IMR-90 (cell line): ENCODE measurements around the gene NPHP4. TPM values are rescaled to one million over a fixed set of nuclear protein-coding genes. Genes with fewer than 3 reads are reported as not detected.

Experiments
- ATAC-seq: fragments of 200-7000 bp; cut with Tn5 transposase; 2 replicates; pipeline ENCODE4 v1.9.1; 2020; ENCODE audit warnings: low read depth, mild to moderate bottlenecking, moderate library complexity
- BruUV-seq: library from RNA; stranded (reverse); fragments of 400-500 nt; replicated peaks from 2 replicates; lab custom pipeline; 2021; lab: Mats Ljungman, UMichigan
- CTCF ChIA-PET: fragments of 300-600 bp; formaldehyde crosslinking; extraction: SDS; loops from one replicate; lab custom pipeline; 2021; ENCODE audit warnings: antibody characterized with exemption; lab: Yijun Ruan, JAX
- POLR2A ChIA-PET: fragments of 300-600 bp; sonication (Branson Sonifier 250); formaldehyde crosslinking; loops from one replicate; lab custom pipeline; 2022; ENCODE audit warnings: antibody characterized with exemption; ENCODE audit not compliant: unreplicated experiment; lab: Charles Lee
- DNase-seq: peaks from one replicate; pipeline ENCODE4 v3.0.0; 2013
- H2AFZ ChIP-seq: replicated peaks from 2 replicates; pipeline ENCODE3; 2013; ENCODE audit warnings: low read length, mild to moderate bottlenecking; ENCODE audit not compliant: poor library complexity
- H2AK5ac ChIP-seq: 2 replicates; pipeline ENCODE4 v1.6.1; 2013; ENCODE audit warnings: low read depth, low read length, inconsistent platforms
- H2AK9ac ChIP-seq: replicated peaks from 2 replicates; pipeline ENCODE3; 2013; ENCODE audit warnings: mild to moderate bottlenecking, low read depth, low read length, moderate library complexity; ENCODE audit not compliant: poor library complexity
- H2BK120ac ChIP-seq: 2 replicates; pipeline ENCODE4 v1.6.1; 2013; ENCODE audit warnings: low read depth, low read length, inconsistent platforms
- H2BK15ac ChIP-seq: 3 replicates; pipeline ENCODE4 v1.6.1; 2013; ENCODE audit warnings: low read depth, low read length, inconsistent platforms
- H2BK20ac ChIP-seq: 2 replicates; pipeline ENCODE4 v1.6.1; 2013; ENCODE audit warnings: low read depth, mild to moderate bottlenecking, inconsistent platforms, low read length, moderate library complexity
- H2BK5ac ChIP-seq: 2 replicates; pipeline ENCODE4 v1.6.1; 2013; ENCODE audit warnings: mild to moderate bottlenecking, low read depth, low read length, inconsistent platforms; ENCODE audit not compliant: poor library complexity, severe bottlenecking
- H3K14ac ChIP-seq: replicated peaks from 2 replicates; pipeline ENCODE4 v1.6.1; 2013; ENCODE audit warnings: low read depth, low read length, inconsistent platforms
- H3K18ac ChIP-seq: 2 replicates; pipeline ENCODE4 v1.6.1; 2013; ENCODE audit warnings: low read depth, low read length, control low read depth
- H3K23ac ChIP-seq: 2 replicates; pipeline ENCODE4 v1.6.1; 2013; ENCODE audit warnings: low read depth, low read length, inconsistent platforms
- H3K27ac ChIP-seq: 2 replicates; pipeline ENCODE4 v1.5.1; 2013; ENCODE audit warnings: mild to moderate bottlenecking, control low read depth, low read length; ENCODE audit not compliant: insufficient read depth
- H3K27me3 ChIP-seq: 2 replicates; pipeline ENCODE4 v1.6.1; 2013; ENCODE audit warnings: low read length; ENCODE audit not compliant: control insufficient read depth, insufficient read depth
- H3K36me3 ChIP-seq: 2 replicates; pipeline ENCODE4 v1.6.1; 2013; ENCODE audit warnings: low read length, mixed read lengths; ENCODE audit not compliant: control insufficient read depth, insufficient read depth
- H3K4ac ChIP-seq: 2 replicates; pipeline ENCODE4 v1.6.1; 2013; ENCODE audit warnings: low read depth, low read length, inconsistent platforms
- H3K4me1 ChIP-seq: 2 replicates; pipeline ENCODE4 v1.6.1; 2013; ENCODE audit warnings: low read length, mixed read lengths; ENCODE audit not compliant: control insufficient read depth, insufficient read depth
- H3K4me2 ChIP-seq: 2 replicates; pipeline ENCODE4 v1.6.1; 2013; ENCODE audit warnings: low read depth, mild to moderate bottlenecking, control low read depth, low read length, moderate library complexity
- H3K4me3 ChIP-seq: 2 replicates; pipeline ENCODE4 v1.5.1; 2013; ENCODE audit warnings: low read depth, mild to moderate bottlenecking, control low read depth, low read length, moderate library complexity; ENCODE audit not compliant: insufficient read depth
- H3K56ac ChIP-seq: 2 replicates; pipeline ENCODE4 v1.6.1; 2013; ENCODE audit warnings: low read length, inconsistent platforms; ENCODE audit not compliant: insufficient read depth; ENCODE audit errors: extremely low read depth
- H3K79me1 ChIP-seq, 2 experiments: 2 replicates each; pipeline ENCODE4 v1.6.1; 2013; ENCODE audit warnings: low read length in 2 of 2, inconsistent platforms in 1 of 2, low read depth in 1 of 2
- H3K9ac ChIP-seq: 2 replicates; pipeline ENCODE4 v1.6.1; 2013; ENCODE audit warnings: low read depth, low read length, control low read depth
- H3K9me1 ChIP-seq: 2 replicates; pipeline ENCODE4 v1.6.1; 2013; ENCODE audit warnings: low read length, inconsistent platforms; ENCODE audit not compliant: insufficient read depth
- H3K9me3 ChIP-seq: 2 replicates; pipeline ENCODE4 v1.6.1; 2013; ENCODE audit warnings: low read length; ENCODE audit not compliant: control insufficient read depth, insufficient read depth
- H4K20me1 ChIP-seq: 2 replicates; pipeline ENCODE4 v1.6.1; 2013; ENCODE audit warnings: low read length, inconsistent platforms; ENCODE audit not compliant: insufficient read depth
- H4K5ac ChIP-seq: 2 replicates; pipeline ENCODE4 v1.6.1; 2013; ENCODE audit warnings: mild to moderate bottlenecking, low read depth, low read length, control low read depth
- H4K8ac ChIP-seq, 2 experiments: 2 replicates each; pipeline ENCODE4 v1.6.1; 2013; ENCODE audit warnings: low read depth in 2 of 2, low read length in 2 of 2, control low read depth in 1 of 2, inconsistent platforms in 1 of 2
- H4K91ac ChIP-seq: 2 replicates; pipeline ENCODE4 v1.6.1; 2013; ENCODE audit warnings: low read depth, low read length, inconsistent platforms; ENCODE audit not compliant: insufficient read depth
- BHLHE40 ChIP-seq: fragments of 150-350 bp; IDR thresholded peaks from 2 replicates; pipeline ENCODE4 v1.6.1; 2016; ENCODE audit warnings: mild to moderate bottlenecking, low read depth, low read length
- CEBPB ChIP-seq: IDR thresholded peaks from 2 replicates; pipeline ENCODE4 v1.6.1; 2012; ENCODE audit warnings: low read depth, low read length, improper control_type of control experiment
- CHD1 ChIP-seq: IDR thresholded peaks from 2 replicates; pipeline ENCODE4 v1.6.1; 2012; ENCODE audit warnings: low read depth, low read length, improper control_type of control experiment
- FOS ChIP-seq: fragments of 150-350 bp; IDR thresholded peaks from 2 replicates; pipeline ENCODE4 v1.6.1; 2016; ENCODE audit warnings: low read depth, low read length
- MAZ ChIP-seq: IDR thresholded peaks from 2 replicates; pipeline ENCODE4 v1.6.1; 2012; ENCODE audit warnings: low read depth, mild to moderate bottlenecking, low read length, improper control_type of control experiment, moderate library complexity, borderline replicate concordance
- MXI1 ChIP-seq: IDR thresholded peaks from 2 replicates; pipeline ENCODE4 v1.6.1; 2012; ENCODE audit warnings: low read depth, mild to moderate bottlenecking, low read length, moderate library complexity, borderline replicate concordance
- NFE2L2 ChIP-seq: fragments of 150-350 bp; IDR thresholded peaks from 2 replicates; pipeline ENCODE4 v1.6.1; 2016; ENCODE audit warnings: low read depth, mild to moderate bottlenecking, low read length
- POLR2A ChIP-seq: IDR thresholded peaks from 2 replicates; pipeline ENCODE4 v1.6.1; 2012; ENCODE audit warnings: mild to moderate bottlenecking, low read depth, low read length
- RAD21 ChIP-seq: IDR thresholded peaks from 2 replicates; pipeline ENCODE4 v1.6.1; 2012; ENCODE audit warnings: low read length, improper control_type of control experiment
- RCOR1 ChIP-seq: IDR thresholded peaks from 2 replicates; pipeline ENCODE4 v1.6.1; 2012; ENCODE audit warnings: mild to moderate bottlenecking, low read length, improper control_type of control experiment; ENCODE audit not compliant: insufficient replicate concordance
- RFX5 ChIP-seq: IDR thresholded peaks from 2 replicates; pipeline ENCODE4 v1.8.0; 2012; ENCODE audit warnings: low read depth, mild to moderate bottlenecking, low read length, moderate library complexity
- SMC3 ChIP-seq: fragments of 150-350 bp; IDR thresholded peaks from 2 replicates; pipeline ENCODE4 v1.6.1; 2016; ENCODE audit warnings: low read depth, mild to moderate bottlenecking, antibody characterized with exemption, low read length, moderate library complexity
- WGBS, 2 experiments: methylation state at CpG; one replicate each; pipeline versions ENCODE4 v1.1.5 to v1.1.7; 2013; ENCODE audit warnings: missing lambda C conversion rate in 2 of 2; ENCODE audit not compliant: insufficient read length in 1 of 2; ENCODE audit errors: extremely low coverage in 2 of 2; 5-methylcytosine and 5-hydroxymethylcytosine counted together
- dilution Hi-C: fragments of 300-500 bp; cut with HindIII; formaldehyde crosslinking; loops from one replicate; pipeline ENCODE4 v1.14.3; 2018; ENCODE audit warnings: low sequenced_read_pairs; ENCODE audit not compliant: unreplicated experiment
- in situ Hi-C: fragments of 300-500 bp; cut with MboI; formaldehyde crosslinking; loops from 3 replicates; pipeline ENCODE4 v1.14.3; 2019; ENCODE audit warnings: low sequenced_read_pairs, inconsistent platforms, mixed read lengths
- intact Hi-C: fragments of 100-400 bp; cut with micrococcal nuclease; formaldehyde crosslinking; loops from 2 replicates; pipeline ENCODE4 v1.10.0; 2022
- polyA plus RNA-seq, 3 experiments: library from polyadenylated mRNA; depleted of rRNA; stranded (reverse); fragments of >200 nt; gene quantifications; 2 replicates each; pipeline ENCODE4 v1.2.3, GENCODE V29; 2012; ENCODE audit warnings: low replicate concordance in 1 of 3
- total RNA-seq: library from RNA; depleted of rRNA; stranded (reverse); fragments of >200 nt; gene quantifications from 2 replicates; pipeline ENCODE4 v1.2.3, GENCODE V29; 2012
- TF ChIP-seq, protein P1 (sequence below): fragments of 150-350 bp; IDR thresholded peaks from 2 replicates; pipeline ENCODE4 v1.6.1; 2017; ENCODE audit warnings: mild to moderate bottlenecking, antibody characterized with exemption, low read length, low read depth
- TF ChIP-seq, protein P2 (sequence below): conservative IDR thresholded peaks from 2 replicates; pipeline ENCODE4 v1.5.1; 2012; ENCODE audit warnings: mild to moderate bottlenecking, low read depth, low read length, improper control_type of control experiment
- TF ChIP-seq, protein P3 (sequence below): fragments of 150-350 bp; IDR thresholded peaks from 2 replicates; pipeline ENCODE4 v1.6.1; 2016; ENCODE audit warnings: low read depth, mild to moderate bottlenecking, low read length, moderate library complexity, borderline replicate concordance

NPHP4 gene
- total and polyA plus RNA-seq, 2 of the 4 experiments (the other 2 are of a cell fraction) = 2.0 to 5.5 TPM

DNA sequence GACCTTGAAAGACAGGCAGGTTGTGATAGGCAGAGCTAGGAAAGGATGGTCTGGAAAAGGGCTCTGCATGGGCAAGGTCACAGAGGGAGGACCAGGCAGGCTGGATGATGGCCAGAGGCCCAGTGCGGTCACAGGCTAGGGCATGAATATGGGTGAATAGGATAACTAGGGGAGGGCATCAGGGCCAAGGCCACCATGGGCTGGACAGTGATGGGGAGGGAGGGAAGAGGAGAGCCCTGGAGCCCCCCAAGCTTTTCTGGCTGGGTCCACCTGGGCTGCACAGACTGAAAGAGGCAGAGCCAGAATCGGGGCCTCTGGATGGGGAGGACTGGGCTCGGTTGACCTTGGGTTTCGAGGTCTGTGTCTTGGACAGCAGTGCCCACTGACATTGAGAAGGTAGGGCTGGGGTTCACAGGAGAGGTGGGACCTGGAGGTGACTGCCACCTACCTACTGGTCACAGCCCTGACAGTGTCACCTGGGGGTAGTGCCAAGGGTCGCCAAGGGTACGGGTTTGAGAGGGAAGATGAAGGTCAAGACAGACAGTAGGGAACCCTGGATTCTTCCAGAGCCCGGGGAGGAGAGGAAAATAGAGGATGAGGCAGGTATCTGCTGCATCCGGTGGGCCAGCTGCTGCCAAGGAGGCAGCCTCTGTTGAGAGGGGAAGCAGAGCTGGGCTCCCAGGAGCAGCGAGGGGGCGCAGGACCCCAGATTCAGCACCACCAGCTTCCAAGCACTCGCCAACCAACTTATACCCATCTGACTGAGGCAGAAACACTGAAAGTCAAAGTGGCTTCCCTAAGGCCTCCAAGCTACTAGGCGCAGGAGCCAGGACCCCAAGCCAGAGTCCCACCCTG lies 6.1 kb upstream of the NPHP4 start:
- no peaks in the 10 kb centered on the region for H3K36me3 ChIP-seq
- H3K9ac ChIP-seq = no peak overlapping the region
- no peaks in the 10 kb centered on the region; the same call in 1 of the 2 replicates for H4K20me1 ChIP-seq
- ChIA-PET POLR2A (no interaction called here), CTCF (no interaction called here)
- no peak overlapping the region for H3K4ac ChIP-seq
- peaks cover 3 to 4% of the 10 kb centered on the region in 2 experiments; a peak in 1 of 4 replicates for H3K79me1 ChIP-seq
- no peak overlapping the region for H4K8ac ChIP-seq
- no peak overlapping the region for H2BK120ac ChIP-seq
- ATAC-seq = no peak
- H3K23ac ChIP-seq = no peak overlapping the region
- no peak overlapping the region for H3K18ac ChIP-seq
- H3K9me1 ChIP-seq = no peaks in the 10 kb centered on the region
- H2BK5ac ChIP-seq = no peak overlapping the region
- no peak overlapping the region for H4K91ac ChIP-seq
- H3K9me3 ChIP-seq = no peaks in the 10 kb centered on the region
- no peak overlapping the region for H3K27ac ChIP-seq
- no peak overlapping the region for H2AK5ac ChIP-seq
- in situ Hi-C loops (no loop called here), intact Hi-C loops (no loop called here), dilution Hi-C loops (no loop called here)
- peaks cover 5% of the 10 kb centered on the region for H3K4me1 ChIP-seq
- H2BK20ac ChIP-seq = no peak overlapping the region
- no TSS peak for BruUV-seq
- no peak overlapping the region for H3K4me2 ChIP-seq
- no peak overlapping the region for H3K56ac ChIP-seq
- H4K5ac ChIP-seq = no peak overlapping the region
- no peak overlapping the region for H3K4me3 ChIP-seq
- H2BK15ac ChIP-seq = no peak overlapping the region
- 75% methylated on average over 3 of the region's 12 CpGs; no CpG with 5 or more reads in 1 of the 2 experiments for WGBS, 2 experiments
- DNase-seq = no peak
- H3K14ac ChIP-seq = no peak overlapping the region
- H3K27me3 ChIP-seq = no peaks in the 10 kb centered on the region; the same call in 1 of the 2 replicates
- no peak overlapping the region for H2AFZ ChIP-seq
- no peak overlapping the region for H2AK9ac ChIP-seq
- TF ChIP-seq MAZ (no peak), RFX5 (no peak), BHLHE40 (no peak), RAD21 (no peak), RCOR1 (no peak), POLR2A (no peak), FOS (no peak), CHD1 (no peak), CEBPB (no peak), MXI1 (no peak), NFE2L2 (no peak), SMC3 (no peak)
- TF ChIP-seq, protein P1, sequence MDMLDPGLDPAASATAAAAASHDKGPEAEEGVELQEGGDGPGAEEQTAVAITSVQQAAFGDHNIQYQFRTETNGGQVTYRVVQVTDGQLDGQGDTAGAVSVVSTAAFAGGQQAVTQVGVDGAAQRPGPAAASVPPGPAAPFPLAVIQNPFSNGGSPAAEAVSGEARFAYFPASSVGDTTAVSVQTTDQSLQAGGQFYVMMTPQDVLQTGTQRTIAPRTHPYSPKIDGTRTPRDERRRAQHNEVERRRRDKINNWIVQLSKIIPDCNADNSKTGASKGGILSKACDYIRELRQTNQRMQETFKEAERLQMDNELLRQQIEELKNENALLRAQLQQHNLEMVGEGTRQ = no peak
- TF ChIP-seq, protein P2, sequence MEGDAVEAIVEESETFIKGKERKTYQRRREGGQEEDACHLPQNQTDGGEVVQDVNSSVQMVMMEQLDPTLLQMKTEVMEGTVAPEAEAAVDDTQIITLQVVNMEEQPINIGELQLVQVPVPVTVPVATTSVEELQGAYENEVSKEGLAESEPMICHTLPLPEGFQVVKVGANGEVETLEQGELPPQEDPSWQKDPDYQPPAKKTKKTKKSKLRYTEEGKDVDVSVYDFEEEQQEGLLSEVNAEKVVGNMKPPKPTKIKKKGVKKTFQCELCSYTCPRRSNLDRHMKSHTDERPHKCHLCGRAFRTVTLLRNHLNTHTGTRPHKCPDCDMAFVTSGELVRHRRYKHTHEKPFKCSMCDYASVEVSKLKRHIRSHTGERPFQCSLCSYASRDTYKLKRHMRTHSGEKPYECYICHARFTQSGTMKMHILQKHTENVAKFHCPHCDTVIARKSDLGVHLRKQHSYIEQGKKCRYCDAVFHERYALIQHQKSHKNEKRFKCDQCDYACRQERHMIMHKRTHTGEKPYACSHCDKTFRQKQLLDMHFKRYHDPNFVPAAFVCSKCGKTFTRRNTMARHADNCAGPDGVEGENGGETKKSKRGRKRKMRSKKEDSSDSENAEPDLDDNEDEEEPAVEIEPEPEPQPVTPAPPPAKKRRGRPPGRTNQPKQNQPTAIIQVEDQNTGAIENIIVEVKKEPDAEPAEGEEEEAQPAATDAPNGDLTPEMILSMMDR = no peak
- TF ChIP-seq, protein P3, sequence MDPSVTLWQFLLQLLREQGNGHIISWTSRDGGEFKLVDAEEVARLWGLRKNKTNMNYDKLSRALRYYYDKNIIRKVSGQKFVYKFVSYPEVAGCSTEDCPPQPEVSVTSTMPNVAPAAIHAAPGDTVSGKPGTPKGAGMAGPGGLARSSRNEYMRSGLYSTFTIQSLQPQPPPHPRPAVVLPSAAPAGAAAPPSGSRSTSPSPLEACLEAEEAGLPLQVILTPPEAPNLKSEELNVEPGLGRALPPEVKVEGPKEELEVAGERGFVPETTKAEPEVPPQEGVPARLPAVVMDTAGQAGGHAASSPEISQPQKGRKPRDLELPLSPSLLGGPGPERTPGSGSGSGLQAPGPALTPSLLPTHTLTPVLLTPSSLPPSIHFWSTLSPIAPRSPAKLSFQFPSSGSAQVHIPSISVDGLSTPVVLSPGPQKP = no peak
